Caco-2 (cell line): ENCODE data around the gene MYO5B. TPM values are rescaled to one million over a fixed set of nuclear protein-coding genes. Genes with fewer than 3 reads are reported as not detected.
"Not testable (repeated sequence)": the region's sequence is repeated elsewhere in the genome, so short reads cannot be mapped to it uniquely, and the experiment has no call there.

Experiments used
- BruUV-seq: library from RNA; stranded (reverse); fragments of 400-500 nt; replicated peaks from 2 replicates; lab custom pipeline; 2021; lab: Mats Ljungman, UMichigan
- CTCF ChIA-PET: fragments of 300-600 bp; sonication (Branson Sonifier 250); formaldehyde crosslinking; loops from one replicate; lab custom pipeline; 2022; ENCODE audit warnings: antibody characterized with exemption; lab: Charles Lee
- POLR2A ChIA-PET: fragments of 300-600 bp; sonication (Branson Sonifier 250); formaldehyde crosslinking; loops from one replicate; lab custom pipeline; 2022; ENCODE audit warnings: antibody characterized with exemption; lab: Charles Lee
- DNase-seq, 2 experiments: peaks; one replicate each; pipeline versions ENCODE4 v3.0.0 to v3.0.0-alpha.2; 2020 to 2022
- H3K27me3 ChIP-seq: replicated peaks from 2 replicates; pipeline ENCODE4 v1.6.0; 2011; ENCODE audit warnings: low read length; ENCODE audit not compliant: control insufficient read depth, insufficient read depth
- H3K36me3 ChIP-seq: 2 replicates; pipeline ENCODE4 v1.5.1; 2011; ENCODE audit warnings: low read length; ENCODE audit not compliant: control insufficient read depth, insufficient read depth
- H3K4me1 ChIP-seq: fragments of 250-450 bp; sonication (Bioruptor Pico); 2 replicates; pipeline ENCODE4 v1.5.1; 2020; ENCODE audit warnings: mild to moderate bottlenecking
- H3K4me3 ChIP-seq: 2 replicates; pipeline ENCODE4 v1.5.1; 2011; ENCODE audit warnings: low read depth, mild to moderate bottlenecking, control low read depth, low read length
- H3K9me3 ChIP-seq: fragments of 250-450 bp; sonication (Bioruptor Pico); 2 replicates; pipeline ENCODE4 v1.5.1; 2020; ENCODE audit warnings: mild to moderate bottlenecking, moderate library complexity
- H3K27ac Mint-ChIP-seq: one replicate; pipeline ENCODE4 v1.8.0; 2022; ENCODE audit warnings: mixed read lengths; ENCODE audit not compliant: unreplicated experiment
- H3K27me3 Mint-ChIP-seq: one replicate; pipeline ENCODE4 v1.8.0; 2022; ENCODE audit warnings: mixed read lengths; ENCODE audit not compliant: insufficient read depth, unreplicated experiment
- H3K36me3 Mint-ChIP-seq: one replicate; pipeline ENCODE4 v1.8.0; 2022; ENCODE audit warnings: mild to moderate bottlenecking, mixed read lengths; ENCODE audit not compliant: insufficient read depth, unreplicated experiment
- H3K4me1 Mint-ChIP-seq: one replicate; pipeline ENCODE4 v1.8.0; 2022; ENCODE audit warnings: low read depth, mixed read lengths; ENCODE audit not compliant: unreplicated experiment
- H3K4me3 Mint-ChIP-seq: one replicate; pipeline ENCODE4 v1.8.0; 2022; ENCODE audit warnings: mild to moderate bottlenecking, moderate library complexity, mixed read lengths; ENCODE audit not compliant: unreplicated experiment
- H3K9me3 Mint-ChIP-seq: one replicate; pipeline ENCODE4 v1.8.0; 2022; ENCODE audit warnings: mixed read lengths; ENCODE audit not compliant: unreplicated experiment
- intact Hi-C: fragments of 100-400 bp; cut with micrococcal nuclease; formaldehyde crosslinking; loops from one replicate; pipeline ENCODE4 v1.10.0; 2022; ENCODE audit not compliant: unreplicated experiment
- total RNA-seq: library from RNA; stranded (reverse); gene quantifications from 2 replicates; pipeline ENCODE4 v1.2.3, GENCODE V29; 2022
- TF ChIP-seq, protein P1 (sequence below), 2 experiments: fragments of 200-600 bp in 1 of 2; IDR thresholded peaks; 1 replicate in 1 of 2; 2 replicates in 1 of 2; pipeline versions ENCODE4 v1.5.1 to v1.8.0; 2011 to 2022; ENCODE audit warnings: antibody characterized with exemption in 1 of 2, control low read depth in 1 of 2, inconsistent platforms in 1 of 2, low read depth in 1 of 2, low read length in 1 of 2, mild to moderate bottlenecking in 1 of 2, moderate library complexity in 1 of 2; ENCODE audit not compliant: insufficient read depth in 1 of 2, severe bottlenecking in 1 of 2, unreplicated experiment in 1 of 2

Gene MYO5B
- total RNA-seq, 1 experiment from 2014 or later: 28.3 TPM

DNA sequence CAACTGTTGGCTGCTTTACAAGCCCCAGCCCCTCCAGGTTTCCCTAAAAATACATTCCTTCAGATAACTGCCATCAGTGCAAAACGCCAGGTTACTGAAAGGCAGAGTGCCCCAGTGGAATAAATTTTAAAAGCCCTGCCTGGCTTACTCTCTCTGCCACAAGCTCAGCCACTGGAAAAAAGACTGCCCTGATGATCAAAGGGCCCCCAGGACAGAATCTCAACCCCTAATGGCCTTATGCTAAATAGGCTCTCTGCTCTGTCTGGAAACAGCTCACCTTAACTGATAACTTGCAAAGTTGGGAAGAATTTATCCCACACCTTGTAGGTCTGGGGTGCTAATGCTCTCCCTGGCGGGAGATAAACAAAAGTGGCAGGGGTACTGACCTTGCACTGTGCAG, 37.5 kb upstream of the MYO5B start:
- DNase-seq: no peak
- Histone ChIP-seq H3K4me1 (no peaks in the 10 kb centered on the region), H3K9me3 (no peaks in the 10 kb centered on the region), H3K36me3 (no peaks in the 10 kb centered on the region), H3K27me3 (no peaks in the 10 kb centered on the region), H3K4me3 (no peak overlapping the region)
- intact Hi-C loops: no loop called here
- CTCF ChIA-PET: no interaction called here
- BruUV-seq: no TSS peak
- H3K4me3 Mint-ChIP-seq: no peak overlapping the region
- H3K36me3 Mint-ChIP-seq: no peaks in the 10 kb centered on the region
- H3K27me3 Mint-ChIP-seq: no peaks in the 10 kb centered on the region
- POLR2A ChIA-PET: no interaction called here
- peaks cover under 1% of the 10 kb centered on the region for H3K9me3 Mint-ChIP-seq
- no peaks in the 10 kb centered on the region for H3K4me1 Mint-ChIP-seq
- TF ChIP-seq, protein P1, sequence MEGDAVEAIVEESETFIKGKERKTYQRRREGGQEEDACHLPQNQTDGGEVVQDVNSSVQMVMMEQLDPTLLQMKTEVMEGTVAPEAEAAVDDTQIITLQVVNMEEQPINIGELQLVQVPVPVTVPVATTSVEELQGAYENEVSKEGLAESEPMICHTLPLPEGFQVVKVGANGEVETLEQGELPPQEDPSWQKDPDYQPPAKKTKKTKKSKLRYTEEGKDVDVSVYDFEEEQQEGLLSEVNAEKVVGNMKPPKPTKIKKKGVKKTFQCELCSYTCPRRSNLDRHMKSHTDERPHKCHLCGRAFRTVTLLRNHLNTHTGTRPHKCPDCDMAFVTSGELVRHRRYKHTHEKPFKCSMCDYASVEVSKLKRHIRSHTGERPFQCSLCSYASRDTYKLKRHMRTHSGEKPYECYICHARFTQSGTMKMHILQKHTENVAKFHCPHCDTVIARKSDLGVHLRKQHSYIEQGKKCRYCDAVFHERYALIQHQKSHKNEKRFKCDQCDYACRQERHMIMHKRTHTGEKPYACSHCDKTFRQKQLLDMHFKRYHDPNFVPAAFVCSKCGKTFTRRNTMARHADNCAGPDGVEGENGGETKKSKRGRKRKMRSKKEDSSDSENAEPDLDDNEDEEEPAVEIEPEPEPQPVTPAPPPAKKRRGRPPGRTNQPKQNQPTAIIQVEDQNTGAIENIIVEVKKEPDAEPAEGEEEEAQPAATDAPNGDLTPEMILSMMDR (IDR thresholded peaks at IDR 0.05; ENCODE audit: insufficient read depth in 1 of 2, low read depth in 1 of 2, low read length in 1 of 2, severe bottlenecking in 1 of 2, unreplicated experiment in 1 of 2): no peak
- no peak overlapping the region for H3K27ac Mint-ChIP-seq

DNA sequence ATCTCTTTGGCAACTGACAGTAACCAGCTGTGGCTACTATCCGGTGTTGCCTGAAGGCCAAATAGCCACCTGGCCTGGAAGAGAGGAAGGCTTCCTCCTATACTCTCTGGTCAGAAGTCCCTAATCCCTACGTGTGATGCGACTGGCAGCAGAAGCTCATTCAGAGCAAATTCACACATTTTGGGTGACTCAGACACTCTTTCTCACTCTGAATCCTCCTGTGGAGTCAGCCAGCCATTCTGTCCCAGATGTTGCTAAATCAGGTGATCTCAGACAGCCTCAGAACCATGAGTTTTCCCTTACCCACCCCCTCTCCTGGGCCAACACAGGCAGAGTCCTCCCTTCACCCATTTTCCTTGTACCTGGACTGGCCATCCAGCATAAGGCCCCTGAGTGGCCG, 36.7 kb upstream of the MYO5B start:
- Mint-ChIP-seq H3K27ac (no peak overlapping the region), H3K27me3 (no peaks in the 10 kb centered on the region), H3K9me3 (peaks cover 7% of the 10 kb centered on the region), H3K36me3 (no peaks in the 10 kb centered on the region), H3K4me1 (no peaks in the 10 kb centered on the region), H3K4me3 (no peak overlapping the region)
- CTCF ChIA-PET: no interaction called here
- H3K4me1 ChIP-seq: no peaks in the 10 kb centered on the region
- no TSS peak for BruUV-seq
- H3K27me3 ChIP-seq: no peaks in the 10 kb centered on the region
- intact Hi-C loops: no loop called here
- no peak overlapping the region for H3K4me3 ChIP-seq
- no peak for DNase-seq
- no peaks in the 10 kb centered on the region for H3K36me3 ChIP-seq
- TF ChIP-seq, protein P1 (IDR thresholded peaks at IDR 0.05; ENCODE audit: insufficient read depth in 1 of 2, low read depth in 1 of 2, low read length in 1 of 2, severe bottlenecking in 1 of 2, unreplicated experiment in 1 of 2): no peak
- no peaks in the 10 kb centered on the region for H3K9me3 ChIP-seq
- POLR2A ChIA-PET: no interaction called here

DNA sequence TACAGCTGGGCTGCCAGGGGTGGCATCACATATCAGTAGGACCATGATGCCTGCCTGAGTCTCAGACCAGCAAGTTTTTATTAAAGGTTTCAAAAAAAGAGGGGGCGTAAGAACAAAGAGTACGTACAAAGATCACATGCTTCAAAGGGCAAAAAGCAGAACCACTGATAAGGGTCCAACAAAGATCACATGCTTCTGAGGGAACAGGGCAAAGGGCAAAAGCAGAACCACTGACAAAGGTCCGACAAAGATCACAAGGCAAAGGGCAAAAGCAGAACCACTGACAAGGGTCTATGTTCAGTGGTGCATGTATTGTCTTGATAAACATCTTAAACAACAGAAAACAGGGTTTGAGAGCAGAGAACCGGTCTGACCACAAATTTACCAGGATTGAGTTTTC, 25.3 kb upstream of the MYO5B start:
- H3K36me3 ChIP-seq, H3K4me1 Mint-ChIP-seq, BruUV-seq, CTCF ChIA-PET, POLR2A ChIA-PET, H3K27ac Mint-ChIP-seq, H3K36me3 Mint-ChIP-seq, H3K9me3 ChIP-seq, H3K4me3 Mint-ChIP-seq, H3K4me1 ChIP-seq, H3K4me3 ChIP-seq, H3K27me3 Mint-ChIP-seq, intact Hi-C loops, H3K27me3 ChIP-seq, H3K9me3 Mint-ChIP-seq: not testable (repeated sequence)
- DNase-seq: peak in 1 of 2 experiments; percentile 20
